Skin of body (tissue), 2 donors: ENCODE measurements around the gene CLMN. TPM values are rescaled to one million over a fixed set of nuclear protein-coding genes. Genes with fewer than 3 reads are reported as not detected.

Experiments
- DNase-seq: peaks from one replicate; lab custom pipeline; 2025; lab: John Stamatoyannopoulos, UW
- total RNA-seq: library from RNA; depleted of rRNA; stranded (reverse); fragments of >200 nt; gene quantifications from one replicate; pipeline ENCODE4 v1.2.3, GENCODE V29; 2014

CLMN gene
- total RNA-seq = 13.6 TPM

- DNase-seq = no peak
Measured at GRCh38 chr14:95319312-95320077, at the start of gene CLMN. Gene CLMN (minus strand): TSS chr14:95319908. CDS start chr14:95319792, 116 bp downstream.

- peak; percentile 4 for DNase-seq
Measured at GRCh38 chr14:95365401-95365800, 45.7 kb upstream of the CLMN start.

GRCh38 chr14:95364481-95365209 is 44.9 kb upstream of the CLMN start:
- DNase-seq = no peak

GRCh38 chr14:95363468-95363954 is 43.8 kb upstream of the CLMN start:
- no peak for DNase-seq

GRCh38 chr14:95362138-95362494 is 42.4 kb upstream of the CLMN start:
- no peak for DNase-seq

- no peak for DNase-seq
Measured at GRCh38 chr14:95361373-95362137, 41.8 kb upstream of the CLMN start.

- DNase-seq = no peak
Measured at GRCh38 chr14:95360828-95361227, 41.1 kb upstream of the CLMN start.

- no peak for DNase-seq
Measured at GRCh38 chr14:95359994-95360826, 40.5 kb upstream of the CLMN start.

GRCh38 chr14:95356245-95356869 is 36.6 kb upstream of the CLMN start:
- no peak for DNase-seq

- no peak for DNase-seq
Measured at GRCh38 chr14:95355422-95355821, 35.7 kb upstream of the CLMN start.

GRCh38 chr14:95354834-95355233 is 35.1 kb upstream of the CLMN start:
- no peak for DNase-seq

GRCh38 chr14:95353664-95354063 is 34.0 kb upstream of the CLMN start:
- DNase-seq = no peak

GRCh38 chr14:95353007-95353406 is 33.3 kb upstream of the CLMN start:
- DNase-seq = no peak

GRCh38 chr14:95352481-95352880 is 32.8 kb upstream of the CLMN start:
- no peak for DNase-seq

- no peak for DNase-seq
Measured at GRCh38 chr14:95349241-95349640, 29.5 kb upstream of the CLMN start.

- DNase-seq = no peak
Measured at GRCh38 chr14:95348395-95349080, 28.8 kb upstream of the CLMN start.

GRCh38 chr14:95346820-95347219 is 27.1 kb upstream of the CLMN start:
- no peak for DNase-seq

GRCh38 chr14:95346266-95346665 is 26.6 kb upstream of the CLMN start:
- DNase-seq = no peak

- DNase-seq = no peak
Measured at GRCh38 chr14:95345032-95345431, 25.3 kb upstream of the CLMN start.

GRCh38 chr14:95344536-95344935 is 24.8 kb upstream of the CLMN start:
- no peak for DNase-seq
